GM19239 (cell line): Measurements from ENCODE around the gene A4GALT.

ENCODE experiments used
- DNase-seq: peaks from one replicate; pipeline ENCODE4 v3.0.0; 2011; ENCODE audit warnings: low spot score; ENCODE audit not compliant: insufficient read length
- FAIRE-seq: peaks from 2 replicates; lab custom pipeline; 2011; peaks lifted over from hg19 to GRCh38; lab: Jason Lieb, UNC

The A4GALT gene

GRCh38 chr22:42655693-42656092 is 65.0 kb downstream of the A4GALT start:
- FAIRE-seq = peak; percentile 98
- peak; percentile 67 for DNase-seq

- FAIRE-seq (no peak), DNase-seq (no peak)
Observed at GRCh38 chr22:42654436-42655073, 66.1 kb downstream of the A4GALT start.

- DNase-seq (no peak), FAIRE-seq (no peak)
Observed at GRCh38 chr22:42653999-42654398, 66.7 kb downstream of the A4GALT start.

GRCh38 chr22:42651134-42651533 is 69.5 kb downstream of the A4GALT start:
- FAIRE-seq (no peak), DNase-seq (no peak)

GRCh38 chr22:42649246-42650099 is 71.2 kb downstream of the A4GALT start, which contains the start of gene CYB5R3:
Gene CYB5R3 (minus strand): TSS chr22:42649392. CDS start chr22:42649315, 77 bp downstream.
- DNase-seq (peak; percentile 95), FAIRE-seq (no peak)

- FAIRE-seq (peak; percentile 61), DNase-seq (no peak)
Observed at GRCh38 chr22:42648368-42649245, 72.1 kb downstream of the A4GALT start.

- FAIRE-seq = no peak
Observed at GRCh38 chr22:42648017-42648367, 72.7 kb downstream of the A4GALT start.

GRCh38 chr22:42646569-42647525 is 73.8 kb downstream of the A4GALT start:
- no peak for FAIRE-seq

More at GRCh38 chr22:42648017-42648367, 72.7 kb downstream of the A4GALT start:
- DNase-seq = no peak

GRCh38 chr22:42645938-42646568 is 74.6 kb downstream of the A4GALT start:
- FAIRE-seq (no peak), DNase-seq (no peak)

More at GRCh38 chr22:42646569-42647525, 73.8 kb downstream of the A4GALT start:
- no peak for DNase-seq

GRCh38 chr22:42645341-42645937 is 75.2 kb downstream of the A4GALT start:
- DNase-seq (no peak), FAIRE-seq (no peak)

GRCh38 chr22:42644422-42645340 is 76.0 kb downstream of the A4GALT start:
- FAIRE-seq (peak; percentile 8), DNase-seq (no peak)

GRCh38 chr22:42643634-42644421 is 76.8 kb downstream of the A4GALT start:
- no peak for FAIRE-seq
- no peak for DNase-seq

- no peak for DNase-seq
- FAIRE-seq = no peak
Observed at GRCh38 chr22:42642806-42643633, 77.7 kb downstream of the A4GALT start.
